H1 (cell line): Measurements from ENCODE around the gene PRRT1. TPM values are rescaled to one million over a fixed set of nuclear protein-coding genes. Genes with fewer than 3 reads are reported as not detected.
A peak's percentile ranks its signal among the peaks of the same experiment; 100 is the strongest.

Experiments
- CTCF ChIA-PET: fragments of 300-600 bp; sonication (Branson Sonifier 250); formaldehyde crosslinking; loops from one replicate; lab custom pipeline; 2021; ENCODE audit not compliant: partially characterized antibody; lab: Charles Lee
- POLR2A ChIA-PET: fragments of 300-600 bp; sonication (Branson Sonifier 250); formaldehyde crosslinking; loops from one replicate; lab custom pipeline; 2021; ENCODE audit warnings: inconsistent platforms; ENCODE audit not compliant: partially characterized antibody; lab: Charles Lee
- DNase-seq, 2 experiments: peaks; one replicate each; pipeline versions ENCODE4 v3.0.0 to v3.0.0-alpha.2; 2010 to 2022; ENCODE audit warnings: low spot score in 2 of 2, low read depth in 1 of 2, mixed read lengths in 1 of 2
- FAIRE-seq: peaks from 2 replicates; lab custom pipeline; 2011; peaks lifted over from hg19 to GRCh38; lab: Jason Lieb, UNC
- H2AFZ ChIP-seq: 2 replicates; pipeline ENCODE4 v1.8.1; 2012; ENCODE audit warnings: low read length, inconsistent platforms
- H2AK5ac ChIP-seq: 2 replicates; pipeline ENCODE4 v1.6.1; 2013; ENCODE audit warnings: low read depth, low read length
- H2BK120ac ChIP-seq: replicated peaks from 2 replicates; pipeline ENCODE3; 2013; ENCODE audit warnings: low read depth, low read length, inconsistent platforms
- H2BK12ac ChIP-seq: 2 replicates; pipeline ENCODE4 v1.6.1; 2013; ENCODE audit warnings: low read depth, low read length
- H2BK15ac ChIP-seq: 2 replicates; pipeline ENCODE4 v1.6.1; 2013; ENCODE audit warnings: low read length
- H2BK20ac ChIP-seq: 2 replicates; pipeline ENCODE4 v1.6.1; 2013; ENCODE audit warnings: low read length
- H2BK5ac ChIP-seq: 2 replicates; pipeline ENCODE4 v1.6.1; 2013; ENCODE audit warnings: low read depth, low read length
- H3K14ac ChIP-seq: 2 replicates; pipeline ENCODE4 v1.6.1; 2013; ENCODE audit warnings: inconsistent platforms; ENCODE audit not compliant: insufficient read length
- H3K18ac ChIP-seq: 2 replicates; pipeline ENCODE4 v1.6.1; 2013; ENCODE audit warnings: low read length; ENCODE audit errors: extremely low read depth
- H3K23ac ChIP-seq: 2 replicates; pipeline ENCODE4 v1.6.1; 2013; ENCODE audit warnings: inconsistent platforms; ENCODE audit not compliant: insufficient read length
- H3K23me2 ChIP-seq: 2 replicates; pipeline ENCODE4 v1.6.1; 2013; ENCODE audit warnings: low read depth, low read length
- H3K27ac ChIP-seq: 2 replicates; pipeline ENCODE4 v1.6.1; 2011; ENCODE audit warnings: low read depth, low read length, inconsistent platforms
- H3K27me3 ChIP-seq, 4 experiments: replicated peaks in 1 of 4; 1 replicate in 1 of 4; 2 replicates in 3 of 4; pipeline versions ENCODE4 v1.6.1 to v1.8.1; 2011 to 2013; ENCODE audit warnings: low read length in 3 of 4, mild to moderate bottlenecking in 3 of 4, inconsistent platforms in 2 of 4, mixed read lengths in 2 of 4, moderate library complexity in 1 of 4; ENCODE audit not compliant: control insufficient read depth in 3 of 4, insufficient read depth in 3 of 4; ENCODE audit errors: extremely low read depth in 1 of 4
- H3K36me3 ChIP-seq, 4 experiments: 2 replicates each; pipeline versions ENCODE4 v1.6.1 to v1.8.1; 2011 to 2013; ENCODE audit warnings: mild to moderate bottlenecking in 4 of 4, low read length in 3 of 4, moderate library complexity in 2 of 4, control low read depth in 1 of 4, inconsistent platforms in 1 of 4; ENCODE audit not compliant: insufficient read depth in 4 of 4, control insufficient read depth in 2 of 4
- H3K4ac ChIP-seq: replicated peaks from 2 replicates; pipeline ENCODE3; 2013; ENCODE audit warnings: low read length, low read depth, mixed read lengths, inconsistent platforms; ENCODE audit not compliant: insufficient read length
- H3K4me1 ChIP-seq, 4 experiments: replicated peaks in 1 of 4; 1 replicate in 1 of 4; 2 replicates in 3 of 4; pipeline versions ENCODE4 v1.6.1 to v1.8.1; 2011 to 2013; ENCODE audit warnings: low read length in 3 of 4, inconsistent platforms in 2 of 4, mixed read lengths in 1 of 4; ENCODE audit not compliant: insufficient read depth in 4 of 4, control insufficient read depth in 3 of 4
- H3K4me2 ChIP-seq, 2 experiments: 2 replicates each; pipeline versions ENCODE4 v1.6.1 to v1.8.1; 2011 to 2013; ENCODE audit warnings: low read depth in 2 of 2, low read length in 2 of 2, control low read depth in 1 of 2, inconsistent platforms in 1 of 2, mild to moderate bottlenecking in 1 of 2; ENCODE audit not compliant: insufficient read depth in 1 of 2
- H3K4me3 ChIP-seq, 4 experiments: fragments of 200-600, 300-600 bp in 1 of 4; sonication (generic), shearing (Covaris generic), sonication (Bioruptor Twin) in 1 of 4; 2 replicates each; pipeline versions ENCODE4 v1.5.1 to v1.8.1; 2011 to 2016; ENCODE audit warnings: low read length in 4 of 4, low read depth in 3 of 4, control low read depth in 2 of 4, inconsistent platforms in 2 of 4, mild to moderate bottlenecking in 2 of 4, mixed read lengths in 1 of 4, moderate library complexity in 1 of 4; ENCODE audit not compliant: insufficient read depth in 2 of 4; ENCODE audit errors: extremely low read depth in 1 of 4
- H3K56ac ChIP-seq: replicated peaks from 2 replicates; pipeline ENCODE3; 2013; ENCODE audit warnings: low read depth, mild to moderate bottlenecking, mixed read lengths, low read length, inconsistent platforms; ENCODE audit not compliant: insufficient read length
- H3K79me1 ChIP-seq: 2 replicates; pipeline ENCODE4 v1.6.1; 2013; ENCODE audit warnings: low read depth, low read length, control low read depth
- H3K79me2 ChIP-seq, 2 experiments: 2 replicates each; pipeline versions ENCODE4 v1.6.1 to v1.8.1; 2012 to 2013; ENCODE audit warnings: low read length in 2 of 2, mild to moderate bottlenecking in 2 of 2, inconsistent platforms in 1 of 2; ENCODE audit not compliant: insufficient read depth in 2 of 2, control insufficient read depth in 1 of 2
- H3K9ac ChIP-seq, 4 experiments: replicated peaks in 1 of 4; 1 replicate in 1 of 4; 2 replicates in 3 of 4; pipeline versions ENCODE4 v1.6.1 to v1.8.1; 2011 to 2013; ENCODE audit warnings: low read depth in 3 of 4, low read length in 3 of 4, control low read depth in 2 of 4, mild to moderate bottlenecking in 2 of 4, moderate library complexity in 2 of 4, inconsistent platforms in 1 of 4; ENCODE audit errors: extremely low read depth in 1 of 4
- H3K9me3 ChIP-seq, 2 experiments: 2 replicates each; pipeline versions ENCODE4 v1.6.1 to v1.8.1; 2012 to 2013; ENCODE audit warnings: mild to moderate bottlenecking in 2 of 2, moderate library complexity in 2 of 2, control low read depth in 1 of 2, inconsistent platforms in 1 of 2, low read depth in 1 of 2, low read length in 1 of 2, mixed read lengths in 1 of 2; ENCODE audit not compliant: insufficient read depth in 2 of 2
- H4K20me1 ChIP-seq, 2 experiments: replicated peaks in 1 of 2; 2 replicates each; pipeline versions ENCODE3 to v1.8.1; 2011 to 2013; ENCODE audit warnings: inconsistent platforms in 2 of 2, low read length in 2 of 2, mild to moderate bottlenecking in 1 of 2; ENCODE audit not compliant: insufficient read depth in 2 of 2, control insufficient read depth in 1 of 2
- H4K5ac ChIP-seq: 2 replicates; pipeline ENCODE4 v1.6.1; 2013; ENCODE audit warnings: low read length, low read depth, mixed read lengths, inconsistent platforms; ENCODE audit not compliant: insufficient read length
- H4K8ac ChIP-seq: 2 replicates; pipeline ENCODE4 v1.8.0; 2013; ENCODE audit warnings: mild to moderate bottlenecking, moderate library complexity, low read length, inconsistent platforms; ENCODE audit not compliant: insufficient read depth; ENCODE audit errors: extremely low read depth
- H4K91ac ChIP-seq: replicated peaks from 2 replicates; pipeline ENCODE3; 2013; ENCODE audit warnings: low read length, mixed read lengths, inconsistent platforms; ENCODE audit not compliant: insufficient read length
- ASH2L ChIP-seq: fragments of 200-600, 300-600 bp; sonication (generic); IDR thresholded peaks from one replicate; pipeline ENCODE4 v1.7.1; 2017; ENCODE audit warnings: low read length
- CBX5 ChIP-seq: fragments of 300-800, 300-1000 bp; sonication (generic); IDR thresholded peaks from 2 replicates; pipeline ENCODE4 v1.7.1; 2016; ENCODE audit warnings: antibody characterized with exemption, low read length, low read depth
- CEBPB ChIP-seq: IDR thresholded peaks from 2 replicates; pipeline ENCODE4 v1.6.1; 2012; ENCODE audit warnings: low read depth, low read length
- EGR1 ChIP-seq: IDR thresholded peaks from 2 replicates; pipeline ENCODE4 v1.6.1; 2011; ENCODE audit warnings: low read depth, low read length, borderline replicate concordance
- HDAC2 ChIP-seq, 2 experiments: fragments of 300-600 bp in 1 of 2; sonication (generic) in 1 of 2; IDR thresholded peaks; 2 replicates each; pipeline ENCODE4 v1.6.1; 2011 to 2012; ENCODE audit warnings: low read depth in 2 of 2, low read length in 2 of 2, mild to moderate bottlenecking in 2 of 2, moderate library complexity in 2 of 2, borderline replicate concordance in 1 of 2, inconsistent platforms in 1 of 2
- NANOG ChIP-seq: IDR thresholded peaks from 2 replicates; pipeline ENCODE4 v1.6.1; 2011; ENCODE audit warnings: low read length, low read depth, mild to moderate bottlenecking, inconsistent platforms; ENCODE audit not compliant: insufficient read depth, poor library complexity, severe bottlenecking
- TAF7 ChIP-seq: optimal IDR thresholded peaks from 2 replicates; pipeline ENCODE3; 2011; ENCODE audit warnings: low read depth, mild to moderate bottlenecking, inconsistent platforms, low read length, moderate library complexity, borderline replicate concordance
- TEAD4 ChIP-seq: IDR thresholded peaks from 2 replicates; pipeline ENCODE4 v1.6.1; 2012; ENCODE audit warnings: low read depth, low read length, inconsistent platforms, mixed read lengths
- YY1 ChIP-seq: IDR thresholded peaks from 2 replicates; pipeline ENCODE4 v1.6.1; 2011; ENCODE audit warnings: low read depth, mild to moderate bottlenecking, low read length
- WGBS, 2 experiments: shearing (Covaris generic) in 1 of 2; methylation state at CpG; one replicate each; pipeline versions ENCODE4 v1.1.6 to v1.1.7; 2013 to 2015; ENCODE audit warnings: low lambda C conversion rate in 2 of 2, mixed read lengths in 2 of 2, inconsistent platforms in 1 of 2, low coverage in 1 of 2, missing lambda C conversion rate in 1 of 2; ENCODE audit not compliant: insufficient replicate concordance in 2 of 2, insufficient coverage in 1 of 2, insufficient read length in 1 of 2; ENCODE audit errors: extremely low coverage in 1 of 2, missing lambda C conversion rate in 1 of 2; 5-methylcytosine and 5-hydroxymethylcytosine counted together
- polyA plus RNA-seq, 7 experiments: library from polyadenylated mRNA; depleted of rRNA in 3 of 7; stranded (reverse) in 5 of 7; unstranded in 2 of 7; fragments of >200 nt in 5 of 7; fragments of 200-250 nt in 2 of 7; gene quantifications; 1 replicate in 5 of 7; 2 replicates in 1 of 7; 4 replicates in 1 of 7; pipeline versions ENCODE4 v1.2.1 to v1.2.3, GENCODE V29; 2011 to 2013; ENCODE audit warnings: missing spikeins in 2 of 7, mixed read lengths in 2 of 7
- total RNA-seq: library from RNA; stranded (reverse); fragmentation: NEBNext Ultra II Directional; extraction: Animal tissue kit (Norgen Biotek cat#: 25700); gene quantifications from 2 replicates; pipeline ENCODE4 v1.2.1, GENCODE V29; 2021
- TF ChIP-seq, protein P1 (sequence below): IDR thresholded peaks from 2 replicates; pipeline ENCODE4 v1.6.1; 2012; ENCODE audit warnings: low read length, inconsistent platforms
- TF ChIP-seq, protein P2 (sequence below): IDR thresholded peaks from 2 replicates; pipeline ENCODE4 v1.6.1; 2012; ENCODE audit warnings: inconsistent platforms

The PRRT1 gene
- total and polyA plus RNA-seq, 2 of the 8 experiments (the other 6 are each of a cell fraction or from before 2014, with no cell fraction given) = 0.71 to 2.8 TPM

DNA sequence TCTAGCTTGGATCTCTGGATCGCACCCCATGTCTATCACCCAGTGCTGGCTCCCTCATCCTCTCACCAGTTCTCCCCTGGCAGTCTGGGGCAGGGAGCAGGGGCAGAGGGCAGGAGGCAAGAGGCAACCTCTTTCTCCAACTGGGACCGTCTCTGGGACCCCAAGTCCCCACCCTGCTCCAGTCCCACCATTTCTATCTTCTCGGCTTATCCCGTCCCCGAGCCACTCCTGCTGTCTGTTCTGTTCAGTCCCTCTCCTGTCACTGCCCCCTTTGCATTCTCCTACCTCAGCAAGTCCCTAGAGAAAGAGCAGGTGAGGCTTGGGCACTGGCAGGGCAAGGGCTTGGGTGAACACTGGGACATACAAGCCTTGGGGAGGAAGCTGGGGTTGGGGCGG is 42.0 kb downstream of the PRRT1 start:
- no peak overlapping the region for H2AK5ac ChIP-seq
- H4K8ac ChIP-seq = no peak overlapping the region
- no peak overlapping the region for H3K4ac ChIP-seq
- H3K36me3 ChIP-seq = no peaks in the 10 kb centered on the region; a peak in 2 of 8 replicates
- H3K23ac ChIP-seq = no peak overlapping the region
- H2BK20ac ChIP-seq = no peak overlapping the region
- H3K4me2 ChIP-seq = peak overlapping the region; percentile 3 to 4; a peak in 1 of 4 replicates
- no peak overlapping the region for H3K56ac ChIP-seq
- FAIRE-seq (no peak), DNase-seq (no peak)
- H3K79me2 ChIP-seq = no peaks in the 10 kb centered on the region
- H3K14ac ChIP-seq = no peak overlapping the region
- H4K20me1 ChIP-seq = peaks cover 3 to 4% of the 10 kb centered on the region in 2 experiments
- CTCF ChIA-PET = interaction anchor here (1.0 to 6.0 kb wide), 5 partner anchors 9 to 61 kb away, joined by 3 to 49 read pairs (median 5); no protein-coding TSS in a partner anchor
- H2BK12ac ChIP-seq = 0 out of 2 replicates have a peak overlapping the region, but pooled peaks have one; percentile 50
- 77% methylated on average over 6 of the region's 6 CpGs; no CpG with 5 or more reads in 1 of the 2 experiments for WGBS, 2 experiments
- no peak overlapping the region for H3K27ac ChIP-seq
- H2BK120ac ChIP-seq = no peak overlapping the region
- H3K79me1 ChIP-seq = no peaks in the 10 kb centered on the region
- no peak overlapping the region for H3K18ac ChIP-seq
- H4K91ac ChIP-seq = no peak overlapping the region
- H4K5ac ChIP-seq = no peak overlapping the region
- H3K4me3 ChIP-seq = no peak overlapping the region
- H3K9ac ChIP-seq = no peak overlapping the region
- POLR2A ChIA-PET = interaction anchor here (0.6 to 3.1 kb wide), 18 partner anchors 9 to 194 kb away, joined by 3 to 16 read pairs (median 5); partner anchors contain the start of genes ATF6B, DXO and GPSM3
- H3K4me1 ChIP-seq = peaks cover 2 to 15% (median 9%) of the 10 kb centered on the region in 4 experiments
- no peak overlapping the region for H2BK15ac ChIP-seq
- H3K23me2 ChIP-seq = 0 out of 2 replicates have a peak, but pooled peaks cover 2% of the 10 kb centered on the region
- peaks cover 0 to 11% (median 6%) of the 10 kb centered on the region in 4 experiments; a peak in 5 of 7 replicates for H3K27me3 ChIP-seq
- no peak overlapping the region for H2AFZ ChIP-seq
- no peak overlapping the region for H2BK5ac ChIP-seq
- no peaks in the 10 kb centered on the region for H3K9me3 ChIP-seq
- TF ChIP-seq CBX5 (no peak), TEAD4 (no peak), EGR1 (no peak), TAF7 (no peak), CEBPB (no peak), YY1 (no peak), HDAC2 (IDR thresholded peaks at IDR 0.05; ENCODE audit: borderline replicate concordance in 1 of 2, low read depth in 2 of 2, low read length in 2 of 2) (no peak), ASH2L (no peak), NANOG (no peak)
- TF ChIP-seq, protein P1, sequence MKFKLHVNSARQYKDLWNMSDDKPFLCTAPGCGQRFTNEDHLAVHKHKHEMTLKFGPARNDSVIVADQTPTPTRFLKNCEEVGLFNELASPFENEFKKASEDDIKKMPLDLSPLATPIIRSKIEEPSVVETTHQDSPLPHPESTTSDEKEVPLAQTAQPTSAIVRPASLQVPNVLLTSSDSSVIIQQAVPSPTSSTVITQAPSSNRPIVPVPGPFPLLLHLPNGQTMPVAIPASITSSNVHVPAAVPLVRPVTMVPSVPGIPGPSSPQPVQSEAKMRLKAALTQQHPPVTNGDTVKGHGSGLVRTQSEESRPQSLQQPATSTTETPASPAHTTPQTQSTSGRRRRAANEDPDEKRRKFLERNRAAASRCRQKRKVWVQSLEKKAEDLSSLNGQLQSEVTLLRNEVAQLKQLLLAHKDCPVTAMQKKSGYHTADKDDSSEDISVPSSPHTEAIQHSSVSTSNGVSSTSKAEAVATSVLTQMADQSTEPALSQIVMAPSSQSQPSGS = no peak
- TF ChIP-seq, protein P2, sequence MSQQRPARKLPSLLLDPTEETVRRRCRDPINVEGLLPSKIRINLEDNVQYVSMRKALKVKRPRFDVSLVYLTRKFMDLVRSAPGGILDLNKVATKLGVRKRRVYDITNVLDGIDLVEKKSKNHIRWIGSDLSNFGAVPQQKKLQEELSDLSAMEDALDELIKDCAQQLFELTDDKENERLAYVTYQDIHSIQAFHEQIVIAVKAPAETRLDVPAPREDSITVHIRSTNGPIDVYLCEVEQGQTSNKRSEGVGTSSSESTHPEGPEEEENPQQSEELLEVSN = no peak
